ENCODE data around the gene CORO7.
"Not testable (repeated sequence)": the region's sequence is repeated elsewhere in the genome, so short reads cannot be mapped to it uniquely, and the experiment has no call there.

Gene CORO7

DNA sequence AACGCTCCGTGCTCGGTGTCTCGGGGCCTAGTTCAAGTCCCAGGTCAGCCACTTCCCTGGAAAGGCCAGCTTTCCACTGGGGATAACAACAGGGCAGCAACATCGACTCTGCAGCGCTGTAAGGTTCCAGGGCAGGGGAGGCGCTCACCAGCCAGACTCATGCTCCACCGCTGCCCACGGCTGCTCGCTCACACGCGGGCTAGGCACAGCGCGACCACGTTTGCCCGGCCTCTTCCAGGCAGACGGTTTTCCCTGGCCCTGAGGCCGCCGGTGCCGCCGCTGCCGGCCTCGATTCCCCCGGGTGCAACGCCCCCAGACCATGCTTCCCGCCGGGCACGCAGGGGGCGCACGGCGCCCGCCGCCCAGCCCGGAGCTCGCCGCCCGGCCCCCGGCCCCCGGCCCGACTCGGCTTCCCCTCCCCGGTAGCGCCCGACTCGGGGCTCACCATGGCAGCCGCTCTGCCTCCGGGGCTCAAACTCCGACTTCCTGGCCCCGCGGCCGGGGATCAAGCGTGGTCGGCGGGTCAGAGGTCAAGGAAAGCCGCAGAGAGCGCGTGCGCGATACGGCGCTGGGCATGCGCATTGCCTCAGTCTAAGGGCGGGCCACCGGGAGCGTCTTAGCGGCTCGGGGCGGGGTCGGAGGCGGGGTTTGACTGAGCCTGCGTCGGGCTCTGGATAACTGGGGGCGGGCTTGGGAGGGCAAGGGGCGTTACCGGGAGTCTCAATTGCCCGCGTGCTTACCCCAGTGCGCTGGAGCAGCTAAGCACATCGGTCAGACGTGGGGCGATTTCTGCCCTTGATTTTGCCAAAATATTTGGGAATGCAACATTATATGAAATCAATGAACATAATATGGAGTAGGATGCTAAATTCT is 65.4 kb downstream of the CORO7 start, which contains the start of gene PAM16:
Gene PAM16, minus strand, starts transcription at position 535 of the 873 bp plus-strand sequence. Its CDS starts 87 bp downstream, at position 448.
- Histone ChIP-seq H3K36me3 (ENCODE audit: insufficient read depth, low read length) (no peaks in the 10 kb centered on the region), H3K27me3 (ENCODE audit: control insufficient read depth in 1 of 2, insufficient read depth in 2 of 2, low read length in 2 of 2) (no peaks in the 10 kb centered on the region), H3K27ac (ENCODE audit: low read depth, low read length) (peak within 1 kb of the TSS; percentile 63), H3K9ac (ENCODE audit: low read length) (peak within 1 kb of the TSS; percentile 6), H3K9me3 (ENCODE audit: low read length) (no peaks in the 10 kb centered on the region), H3K4me3 (ENCODE audit: low read depth in 1 of 2, low read length in 2 of 2) (peak within 1 kb of the TSS; percentile 79 to 87), H3K4me1 (ENCODE audit: insufficient read depth, low read length) (no peaks in the 10 kb centered on the region)

DNA sequence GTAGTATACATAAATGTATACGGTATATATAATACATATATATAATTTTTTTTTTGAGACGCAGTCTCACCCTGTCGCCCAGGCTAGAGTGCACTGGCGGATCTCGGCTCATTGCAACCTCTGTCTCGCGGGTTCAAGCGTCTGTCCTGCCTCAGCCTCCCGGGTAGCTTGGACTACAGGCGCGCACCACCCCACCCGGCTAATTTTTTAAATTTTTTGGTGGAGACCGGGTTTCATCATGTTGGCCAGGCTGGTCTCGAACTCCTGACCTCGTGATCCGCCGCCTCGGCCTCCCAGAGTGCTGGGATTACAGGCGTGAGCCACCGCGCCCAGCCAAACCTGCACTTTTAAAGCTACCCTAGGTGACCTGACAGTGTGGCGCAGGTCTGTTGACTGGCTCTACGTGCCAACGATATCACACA is 66.0 kb downstream of the CORO7 start:
- H3K9ac ChIP-seq (ENCODE audit: low read length): peak overlapping the region; percentile 6
- peak overlapping the region; percentile 63 for H3K27ac ChIP-seq (ENCODE audit: low read depth, low read length)
- no peaks in the 10 kb centered on the region for H3K4me1 ChIP-seq (ENCODE audit: insufficient read depth, low read length)
- H3K4me3 ChIP-seq (ENCODE audit: low read depth in 1 of 2, low read length in 2 of 2): peak overlapping the region; percentile 79 to 87
- H3K27me3 ChIP-seq (ENCODE audit: control insufficient read depth in 1 of 2, insufficient read depth in 2 of 2, low read length in 2 of 2): no peaks in the 10 kb centered on the region
- no peaks in the 10 kb centered on the region for H3K9me3 ChIP-seq (ENCODE audit: low read length)
- no peaks in the 10 kb centered on the region for H3K36me3 ChIP-seq (ENCODE audit: insufficient read depth, low read length)

GRCh38 chr16:4349332-4349731 is 67.1 kb downstream of the CORO7 start:
- Histone ChIP-seq H3K27ac (ENCODE audit: low read depth, low read length) (no peak overlapping the region), H3K9ac (ENCODE audit: low read length) (no peak overlapping the region), H3K4me1 (ENCODE audit: insufficient read depth, low read length) (no peaks in the 10 kb centered on the region), H3K36me3 (ENCODE audit: insufficient read depth, low read length) (no peaks in the 10 kb centered on the region), H3K27me3 (ENCODE audit: control insufficient read depth in 1 of 2, insufficient read depth in 2 of 2, low read length in 2 of 2) (no peaks in the 10 kb centered on the region), H3K9me3 (ENCODE audit: low read length) (no peaks in the 10 kb centered on the region), H3K4me3 (ENCODE audit: low read depth in 1 of 2, low read length in 2 of 2) (no peak overlapping the region)

DNA sequence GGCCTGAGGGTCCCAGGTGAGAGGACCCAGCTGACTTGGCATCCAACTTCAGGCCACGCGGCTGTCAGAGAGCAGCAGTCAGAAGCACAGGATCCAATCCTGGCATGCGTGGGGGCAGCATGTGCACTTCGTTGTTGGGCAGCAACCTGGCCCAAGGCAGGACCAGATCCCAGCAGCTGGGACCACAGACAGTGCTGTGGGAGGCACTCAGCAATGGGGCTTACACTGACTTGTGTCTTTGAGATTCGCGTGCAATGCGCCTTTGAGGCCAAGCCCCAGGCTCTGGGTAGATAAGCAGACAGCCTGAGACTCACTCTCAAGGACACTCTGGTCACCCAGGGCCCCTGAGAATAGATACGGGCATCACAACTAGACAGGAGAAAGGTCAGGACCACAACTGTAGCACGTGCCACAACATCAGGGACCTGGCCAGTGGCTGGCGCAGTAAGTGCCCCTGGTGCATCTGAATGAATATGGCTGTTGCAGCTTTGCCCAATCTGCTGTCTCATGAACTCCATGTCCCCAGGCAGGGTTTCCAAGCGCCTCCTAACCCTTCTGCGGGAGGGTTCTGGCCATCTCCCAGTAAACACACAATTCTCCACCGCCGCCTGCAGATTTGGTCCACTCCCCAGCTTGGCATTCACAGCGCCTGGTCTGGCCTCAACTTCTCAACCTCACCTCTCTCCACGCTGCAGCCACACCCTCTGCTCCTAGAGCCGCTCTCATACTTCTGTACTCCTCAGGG is 68.5 kb downstream of the CORO7 start:
- Histone ChIP-seq H3K27ac (ENCODE audit: low read depth, low read length) (no peak overlapping the region), H3K9ac (ENCODE audit: low read length) (no peak overlapping the region), H3K4me1 (ENCODE audit: insufficient read depth, low read length) (no peaks in the 10 kb centered on the region), H3K9me3 (ENCODE audit: low read length) (no peaks in the 10 kb centered on the region), H3K4me3 (ENCODE audit: low read depth in 1 of 2, low read length in 2 of 2) (no peak overlapping the region), H3K36me3 (ENCODE audit: insufficient read depth, low read length) (no peaks in the 10 kb centered on the region), H3K27me3 (ENCODE audit: control insufficient read depth in 1 of 2, insufficient read depth in 2 of 2, low read length in 2 of 2) (no peaks in the 10 kb centered on the region)

- Histone ChIP-seq H3K9ac (ENCODE audit: low read length) (no peak overlapping the region), H3K27me3 (ENCODE audit: control insufficient read depth in 1 of 2, insufficient read depth in 2 of 2, low read length in 2 of 2) (no peaks in the 10 kb centered on the region), H3K4me3 (ENCODE audit: low read depth in 1 of 2, low read length in 2 of 2) (no peak overlapping the region), H3K9me3 (ENCODE audit: low read length) (no peaks in the 10 kb centered on the region), H3K36me3 (ENCODE audit: insufficient read depth, low read length) (no peaks in the 10 kb centered on the region), H3K27ac (ENCODE audit: low read depth, low read length) (no peak overlapping the region), H3K4me1 (ENCODE audit: insufficient read depth, low read length) (no peaks in the 10 kb centered on the region)
Observed at GRCh38 chr16:4347010-4347409, 69.4 kb downstream of the CORO7 start.

DNA sequence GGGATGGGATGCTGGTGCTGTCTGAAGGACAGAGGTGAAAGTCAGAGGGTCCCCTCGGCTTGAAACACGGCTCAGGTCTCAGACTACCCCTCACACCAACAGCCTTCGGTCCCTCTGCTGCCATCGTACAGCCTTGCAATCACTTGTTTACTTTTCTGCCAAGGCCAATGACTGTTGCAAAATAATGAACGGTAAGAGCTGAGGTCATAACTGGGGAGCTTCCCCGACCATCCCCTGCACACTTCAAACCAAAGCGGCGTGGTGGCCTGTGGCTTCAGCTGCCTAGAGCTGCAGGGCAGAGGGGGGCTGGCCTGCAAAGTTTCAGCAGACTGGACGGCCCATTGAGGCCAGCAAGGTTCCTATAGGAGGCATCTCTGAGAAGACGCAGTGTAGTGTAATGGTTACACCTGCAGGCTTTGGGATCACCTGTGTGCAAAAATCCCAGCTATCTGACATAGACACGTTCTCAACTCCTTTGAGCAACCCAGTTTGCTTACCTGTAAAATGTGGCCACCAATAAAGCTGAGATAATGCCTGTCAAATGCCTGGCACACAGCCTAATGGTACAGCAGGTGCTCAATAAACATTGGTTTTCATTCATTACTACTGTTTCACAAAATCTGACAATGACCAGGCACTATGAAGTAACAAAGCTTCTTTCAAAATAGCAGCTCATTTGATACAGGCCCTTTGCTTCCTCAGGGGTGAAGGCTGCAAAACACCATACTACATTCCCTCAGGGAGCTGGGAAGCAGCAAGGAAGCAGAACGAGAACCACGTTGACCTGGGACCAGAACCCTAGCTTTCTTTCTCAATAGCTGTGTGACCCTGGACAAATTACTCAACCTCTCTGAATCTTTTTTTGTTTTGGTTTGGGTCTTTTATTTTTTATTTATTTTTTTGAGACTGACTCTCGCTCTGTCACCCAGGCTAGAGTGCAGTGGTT is 70.3 kb downstream of the CORO7 start:
- no peak overlapping the region for H3K4me3 ChIP-seq (ENCODE audit: low read depth in 1 of 2, low read length in 2 of 2)
- no peaks in the 10 kb centered on the region for H3K4me1 ChIP-seq (ENCODE audit: insufficient read depth, low read length)
- H3K36me3 ChIP-seq (ENCODE audit: insufficient read depth, low read length): no peaks in the 10 kb centered on the region
- H3K9me3 ChIP-seq (ENCODE audit: low read length): no peaks in the 10 kb centered on the region
- no peak overlapping the region for H3K27ac ChIP-seq (ENCODE audit: low read depth, low read length)
- H3K9ac ChIP-seq (ENCODE audit: low read length): no peak overlapping the region
- H3K27me3 ChIP-seq (ENCODE audit: control insufficient read depth in 1 of 2, insufficient read depth in 2 of 2, low read length in 2 of 2): no peaks in the 10 kb centered on the region

GRCh38 chr16:4344983-4345835 is 71.2 kb downstream of the CORO7 start:
- Histone ChIP-seq H3K27me3 (ENCODE audit: control insufficient read depth in 1 of 2, insufficient read depth in 2 of 2, low read length in 2 of 2) (no peaks in the 10 kb centered on the region), H3K9ac (ENCODE audit: low read length) (no peak overlapping the region)

GRCh38 chr16:4344300-4344982 is 72.0 kb downstream of the CORO7 start:
- not testable (repeated sequence) for H3K27me3 ChIP-seq (ENCODE audit: control insufficient read depth in 1 of 2, insufficient read depth in 2 of 2, low read length in 2 of 2); H3K27ac ChIP-seq (ENCODE audit: low read depth, low read length); H3K9me3 ChIP-seq (ENCODE audit: low read length); H3K36me3 ChIP-seq (ENCODE audit: insufficient read depth, low read length); H3K4me3 ChIP-seq (ENCODE audit: low read depth in 1 of 2, low read length in 2 of 2); H3K9ac ChIP-seq (ENCODE audit: low read length)
- H3K4me1 ChIP-seq (ENCODE audit: insufficient read depth, low read length): peaks cover 11% of the 10 kb centered on the region

More at GRCh38 chr16:4344983-4345835, 71.2 kb downstream of the CORO7 start:
- peaks cover 5% of the 10 kb centered on the region for H3K4me1 ChIP-seq (ENCODE audit: insufficient read depth, low read length)
- no peak overlapping the region for H3K27ac ChIP-seq (ENCODE audit: low read depth, low read length)
- no peak overlapping the region for H3K4me3 ChIP-seq (ENCODE audit: low read depth in 1 of 2, low read length in 2 of 2)
- H3K9me3 ChIP-seq (ENCODE audit: low read length): no peaks in the 10 kb centered on the region
- no peaks in the 10 kb centered on the region for H3K36me3 ChIP-seq (ENCODE audit: insufficient read depth, low read length)

- peaks cover 11% of the 10 kb centered on the region for H3K4me1 ChIP-seq (ENCODE audit: insufficient read depth, low read length)
- H3K4me3 ChIP-seq (ENCODE audit: low read depth in 1 of 2, low read length in 2 of 2): no peak overlapping the region
- H3K27me3 ChIP-seq (ENCODE audit: control insufficient read depth in 1 of 2, insufficient read depth in 2 of 2, low read length in 2 of 2): no peaks in the 10 kb centered on the region
- H3K9ac ChIP-seq (ENCODE audit: low read length): no peak overlapping the region
- no peaks in the 10 kb centered on the region for H3K9me3 ChIP-seq (ENCODE audit: low read length)
- H3K27ac ChIP-seq (ENCODE audit: low read depth, low read length): no peak overlapping the region
- H3K36me3 ChIP-seq (ENCODE audit: insufficient read depth, low read length): no peaks in the 10 kb centered on the region
Observed at GRCh38 chr16:4342866-4343744, 73.3 kb downstream of the CORO7 start.
